ENCODE data around the gene SVOP. TPM values are rescaled to one million over a fixed set of nuclear protein-coding genes. Genes with fewer than 3 reads are reported as not detected.
A peak's percentile ranks its signal among the peaks of the same experiment; 100 is the strongest.

SVOP gene
- total RNA-seq, 1 donor = under 0.01 TPM

DNA sequence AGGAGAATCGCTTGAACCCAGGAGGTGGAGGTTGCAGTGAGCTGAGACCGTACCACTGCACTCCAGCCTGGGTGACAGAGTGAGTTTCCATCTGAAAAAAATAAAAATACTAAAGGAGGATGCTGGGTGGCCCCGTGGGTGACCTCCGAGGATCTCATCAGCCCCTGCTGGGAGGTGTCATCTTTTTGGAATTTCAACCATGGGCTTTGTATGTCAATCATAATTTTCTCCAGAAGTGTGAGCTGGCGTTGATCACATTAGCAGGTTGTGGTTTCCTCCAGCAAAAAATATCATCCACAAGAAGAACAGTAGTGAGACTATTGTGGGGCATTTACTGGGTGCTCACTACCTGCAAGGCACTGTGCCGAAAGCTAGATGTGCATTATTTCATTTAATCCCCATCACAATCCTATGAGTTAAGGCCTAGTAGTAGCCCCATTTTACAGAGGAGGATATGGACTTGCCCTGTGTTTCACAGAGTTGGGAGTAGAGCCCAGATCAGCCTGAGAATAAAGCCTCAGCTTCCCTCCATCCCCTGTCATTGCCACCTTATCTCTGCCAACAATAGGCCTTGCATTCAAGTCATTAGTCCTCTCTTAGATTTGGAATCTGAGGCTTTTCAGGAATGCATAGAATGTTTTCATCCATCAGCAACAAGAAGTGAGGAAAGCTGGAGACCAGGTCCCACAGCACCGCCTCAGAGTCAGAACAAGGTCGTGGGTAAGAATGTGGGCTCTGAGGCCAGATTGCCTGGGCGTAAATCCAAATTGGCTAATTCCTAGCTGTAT is 39.8 kb downstream of the SVOP start:
- DNase-seq (ENCODE audit: low read depth in 2 of 3, low spot score in 2 of 3) = no peak

DNA sequence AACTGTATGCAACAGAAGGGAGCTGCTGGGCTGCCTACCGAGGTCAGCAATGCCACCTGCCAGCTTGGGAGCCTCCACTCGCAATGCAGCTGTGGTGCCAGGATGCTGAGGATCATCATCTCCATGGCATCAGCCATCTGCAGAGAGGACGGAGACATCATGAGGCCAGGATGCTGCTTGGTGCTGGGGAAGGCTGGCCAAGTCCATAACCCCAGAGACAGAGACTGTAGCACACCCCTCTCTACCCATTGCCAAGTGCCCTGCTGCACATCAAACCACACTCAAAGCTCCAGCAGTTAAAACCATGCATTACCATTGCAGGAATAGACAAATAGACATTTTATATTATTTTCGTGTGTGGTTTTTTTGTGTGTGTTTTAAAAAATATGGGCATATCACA is 43.5 kb downstream of the SVOP start:
- no peak for DNase-seq (ENCODE audit: low read depth in 2 of 3, low spot score in 2 of 3)

DNA sequence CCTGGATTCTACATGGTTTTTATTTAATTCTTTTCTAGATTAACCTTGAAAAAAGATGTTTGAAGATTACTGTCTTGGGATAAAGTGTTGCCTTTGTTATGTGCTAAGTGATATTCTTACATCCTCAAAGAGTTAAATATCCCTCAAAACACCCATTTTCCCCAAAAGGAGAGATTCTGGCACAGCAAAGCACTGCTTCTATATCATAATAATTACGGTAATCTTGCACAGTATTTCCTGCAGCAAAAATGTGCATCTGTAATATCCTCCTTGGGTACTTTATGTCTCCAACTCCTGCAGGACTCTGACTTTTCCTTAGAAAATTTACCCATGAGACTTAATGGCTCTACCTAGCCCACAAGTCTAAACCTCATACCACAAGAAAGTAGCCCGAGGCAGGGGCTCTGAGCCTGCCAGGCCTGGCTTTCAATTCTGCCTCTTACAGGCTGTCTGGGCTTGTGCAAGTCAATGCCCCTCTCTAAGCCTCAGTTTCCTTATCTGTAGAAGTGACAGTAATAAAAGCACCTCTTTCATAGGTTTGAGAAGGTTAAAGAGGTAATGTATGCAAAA is 45.8 kb downstream of the SVOP start:
- no peak for DNase-seq (ENCODE audit: low read depth in 2 of 3, low spot score in 2 of 3)

DNA sequence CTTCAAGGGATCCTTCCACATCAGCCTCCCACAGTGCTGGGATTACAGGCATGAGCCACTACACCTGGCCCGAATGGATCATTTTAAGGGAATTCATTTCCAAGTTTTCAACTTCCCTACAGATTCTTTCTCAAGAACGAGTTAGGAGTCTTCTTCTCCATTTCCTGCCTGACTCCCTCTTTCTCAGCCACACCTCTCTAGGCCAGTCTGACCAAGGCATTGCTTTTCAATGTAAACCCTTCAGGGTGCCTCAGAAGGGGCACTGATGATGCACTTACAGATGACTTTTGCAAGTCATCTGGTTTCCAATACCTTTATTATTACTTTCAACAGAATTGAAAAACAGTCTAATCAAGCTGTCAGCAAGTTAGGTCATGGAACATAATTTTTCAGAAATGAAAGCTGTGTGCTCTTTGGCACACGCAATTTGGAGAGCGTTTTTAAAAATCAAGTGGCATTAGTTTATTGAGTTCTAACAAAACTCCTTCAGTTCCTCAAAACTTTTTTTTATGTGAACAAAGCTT is 47.2 kb downstream of the SVOP start:
- no peak for DNase-seq (ENCODE audit: low read depth in 2 of 3, low spot score in 2 of 3)

DNA sequence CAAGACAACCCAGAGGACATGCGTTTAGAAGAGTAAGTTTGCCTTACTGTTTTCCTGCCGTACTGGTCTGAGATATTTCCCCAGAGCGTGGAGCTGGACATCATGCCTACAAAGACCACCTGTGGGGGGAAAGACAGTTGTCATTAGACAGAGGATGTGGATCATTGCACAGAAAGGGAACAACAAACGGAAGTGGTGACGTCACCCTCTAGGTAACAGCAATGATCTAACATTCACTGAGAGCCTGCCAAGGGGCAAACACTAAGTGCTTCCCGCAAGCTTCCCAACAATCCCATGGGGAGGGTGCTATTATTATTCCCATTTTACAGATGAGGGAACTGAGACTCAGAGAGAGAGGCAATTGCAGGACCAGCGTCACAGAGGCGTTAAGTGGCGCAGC is 48.5 kb downstream of the SVOP start:
- no peak for DNase-seq (ENCODE audit: low read depth in 2 of 3, low spot score in 2 of 3)

DNA sequence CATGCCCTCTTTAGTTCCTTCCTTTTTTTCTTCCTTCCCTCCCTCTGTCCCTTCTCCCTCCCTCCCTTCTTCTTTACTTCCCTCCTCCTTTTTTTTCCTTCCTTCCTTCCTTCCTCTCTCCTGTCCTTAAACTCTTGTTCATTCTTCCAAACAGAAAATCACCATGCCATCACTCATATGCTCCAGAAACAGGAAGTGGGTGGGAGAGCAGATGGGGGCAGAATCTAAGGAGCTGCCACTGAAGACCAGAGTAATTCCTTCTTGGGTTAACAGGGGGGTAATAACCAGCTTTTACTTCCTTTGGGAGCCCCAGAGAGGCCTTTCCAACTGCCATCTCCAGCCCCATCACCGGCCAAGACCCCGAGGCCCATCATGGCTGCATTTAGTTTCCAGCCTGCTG is 51.2 kb downstream of the SVOP start:
- no peak for DNase-seq (ENCODE audit: low read depth in 2 of 3, low spot score in 2 of 3)

DNA sequence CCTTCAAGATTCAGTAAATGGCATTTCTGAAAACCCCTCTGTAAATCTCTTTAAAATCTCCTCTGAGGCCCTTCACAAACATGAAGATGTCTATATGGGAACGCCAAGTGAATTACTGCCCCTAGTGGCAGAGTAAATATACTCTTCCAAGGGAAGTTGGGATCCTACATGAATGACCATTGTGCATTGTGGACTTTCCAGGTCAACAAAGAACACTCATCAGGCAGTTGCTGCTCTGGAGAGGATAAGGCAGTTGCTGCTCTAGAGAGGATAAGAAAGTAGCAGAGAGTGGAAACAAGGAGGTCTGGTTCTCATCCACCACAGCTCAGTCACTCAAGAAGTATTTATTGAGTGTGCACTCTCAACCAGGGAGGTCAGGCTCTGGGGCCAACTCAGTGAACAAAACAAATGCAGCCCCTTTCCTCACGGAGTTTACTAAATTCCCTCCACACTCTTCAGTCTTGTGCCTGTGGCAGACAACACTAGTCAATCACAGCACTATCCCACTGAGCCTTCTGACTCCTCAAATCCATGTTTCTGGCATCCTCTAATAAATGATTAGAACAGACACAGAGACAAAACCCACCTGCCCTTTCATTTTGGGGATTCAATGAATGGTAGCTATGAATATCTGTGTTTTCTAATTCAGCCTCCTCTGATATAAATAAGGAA is 52.9 kb downstream of the SVOP start:
- DNase-seq (ENCODE audit: low read depth in 2 of 3, low spot score in 2 of 3) = no peak

DNA sequence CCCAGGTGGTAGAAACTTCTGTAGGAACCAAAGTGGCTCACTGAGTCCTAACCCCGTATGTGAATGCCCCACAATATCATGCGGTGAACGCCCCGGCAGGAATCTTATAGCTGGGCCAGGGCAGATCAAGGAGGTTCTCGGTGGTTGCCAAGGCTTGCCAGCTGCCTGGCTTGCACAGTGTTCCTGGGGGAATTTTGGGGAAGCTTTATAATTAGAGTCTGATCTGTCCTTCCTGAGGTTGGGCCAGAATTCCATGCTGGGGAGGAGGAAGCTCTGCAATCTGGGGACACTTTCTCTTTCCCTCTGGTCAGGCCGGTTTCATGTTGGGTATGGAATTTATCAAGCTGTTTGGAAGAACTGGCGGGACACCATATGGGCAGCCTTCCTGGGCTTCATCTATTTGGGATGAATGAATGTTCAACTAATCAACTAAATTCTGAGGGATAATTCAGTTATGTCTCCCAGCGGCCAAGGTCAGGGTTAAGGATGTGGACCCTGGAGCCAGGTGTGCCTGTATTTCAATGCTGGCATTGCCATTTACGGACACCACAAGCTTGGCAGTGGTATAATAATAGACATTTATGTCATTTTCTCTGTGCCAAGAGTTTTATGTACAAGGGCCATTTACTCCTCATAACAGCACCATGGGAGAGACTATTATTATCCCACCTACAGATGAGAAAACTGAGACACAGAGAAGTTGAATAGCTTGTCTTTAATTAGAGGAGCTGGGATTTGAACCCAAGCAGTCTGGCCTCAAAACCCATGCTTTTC is 54.3 kb downstream of the SVOP start:
- no peak for DNase-seq (ENCODE audit: low read depth in 2 of 3, low spot score in 2 of 3)

DNA sequence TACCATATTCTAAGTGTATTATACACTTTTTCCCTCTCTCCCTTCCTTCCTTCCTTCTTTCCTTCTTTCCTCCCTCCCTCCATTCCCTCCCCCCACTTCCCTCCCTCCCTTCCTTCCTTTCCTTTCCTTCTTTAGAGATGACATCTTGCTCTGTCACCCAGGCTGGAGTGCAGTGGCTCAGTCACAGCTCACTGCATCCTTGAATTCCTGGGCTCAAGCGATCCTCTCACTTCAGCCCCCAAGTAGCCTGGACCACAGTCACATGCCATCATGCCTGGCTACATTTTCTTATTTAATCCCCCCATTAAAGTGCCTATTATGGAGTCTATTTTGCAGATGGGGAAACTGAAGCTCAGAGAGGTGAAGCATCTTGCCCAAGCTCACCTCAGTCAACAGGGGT is 55.0 kb downstream of the SVOP start:
- DNase-seq (ENCODE audit: low read depth in 2 of 3, low spot score in 2 of 3) = no peak

DNA sequence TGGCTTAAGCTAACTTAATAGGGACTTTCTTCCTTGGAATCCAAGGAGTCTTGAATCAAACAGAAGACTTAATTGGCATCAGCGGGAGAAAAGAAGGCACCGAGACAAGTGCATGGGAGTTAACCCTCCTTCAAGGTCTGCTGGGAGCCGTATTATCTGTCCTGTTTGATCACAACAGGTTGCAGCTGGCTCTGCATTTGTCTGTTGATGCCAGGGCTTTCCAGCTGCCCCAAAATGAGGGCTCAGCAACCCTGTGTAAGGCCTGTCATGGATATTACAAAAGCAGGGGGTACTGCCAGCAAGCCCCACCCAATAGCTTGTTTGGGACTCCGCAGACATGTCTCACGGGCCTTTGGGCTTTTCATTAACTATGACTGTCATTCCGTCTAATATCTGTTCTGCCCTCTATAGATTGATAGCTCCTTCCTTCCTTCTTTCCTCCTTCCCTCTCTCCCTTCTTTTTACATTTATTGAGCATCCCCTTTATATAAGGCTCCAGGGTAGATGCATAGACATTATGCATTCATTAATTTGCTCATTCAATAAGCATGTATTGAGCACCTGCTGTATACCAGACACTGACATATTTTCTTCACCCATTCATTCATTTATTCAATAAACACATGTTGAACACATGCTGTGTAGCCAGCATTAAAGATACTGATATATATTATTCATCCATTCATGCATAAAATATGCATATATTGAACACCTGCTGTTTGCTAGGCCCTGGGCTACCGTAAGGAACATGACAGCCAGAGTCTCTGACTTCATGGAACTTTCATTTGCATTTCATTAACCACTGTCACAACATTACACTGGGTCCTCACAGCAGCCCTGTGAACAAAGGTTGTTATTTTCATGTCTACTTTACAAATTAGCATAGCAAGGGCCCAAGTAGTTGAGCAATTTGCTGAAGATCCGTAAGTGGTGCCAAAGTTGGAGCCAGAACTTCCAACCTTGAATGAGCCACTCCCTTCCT is 56.2 kb downstream of the SVOP start:
- DNase-seq (ENCODE audit: low read depth in 2 of 3, low spot score in 2 of 3) = no peak

DNA sequence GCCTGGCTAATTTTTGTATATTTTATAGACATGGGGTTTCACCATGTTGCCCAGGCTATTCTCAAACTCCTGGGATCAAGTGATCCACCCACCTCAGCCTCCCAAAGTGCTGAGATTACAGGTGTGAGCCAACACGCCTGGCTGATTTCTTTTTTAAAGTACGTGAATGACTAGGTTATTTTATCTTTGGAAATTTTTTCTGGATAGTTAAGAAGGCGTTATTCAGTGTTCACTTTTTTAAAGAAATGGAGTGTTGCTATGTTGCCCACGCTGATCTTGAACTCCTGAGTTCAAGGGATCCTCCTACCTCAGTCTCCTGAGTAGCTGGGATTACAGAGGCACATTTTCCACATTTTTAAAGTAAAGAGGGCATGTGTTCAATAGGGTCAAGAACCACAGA is 58.6 kb downstream of the SVOP start:
- no peak for DNase-seq (ENCODE audit: low read depth in 2 of 3, low spot score in 2 of 3)

DNA sequence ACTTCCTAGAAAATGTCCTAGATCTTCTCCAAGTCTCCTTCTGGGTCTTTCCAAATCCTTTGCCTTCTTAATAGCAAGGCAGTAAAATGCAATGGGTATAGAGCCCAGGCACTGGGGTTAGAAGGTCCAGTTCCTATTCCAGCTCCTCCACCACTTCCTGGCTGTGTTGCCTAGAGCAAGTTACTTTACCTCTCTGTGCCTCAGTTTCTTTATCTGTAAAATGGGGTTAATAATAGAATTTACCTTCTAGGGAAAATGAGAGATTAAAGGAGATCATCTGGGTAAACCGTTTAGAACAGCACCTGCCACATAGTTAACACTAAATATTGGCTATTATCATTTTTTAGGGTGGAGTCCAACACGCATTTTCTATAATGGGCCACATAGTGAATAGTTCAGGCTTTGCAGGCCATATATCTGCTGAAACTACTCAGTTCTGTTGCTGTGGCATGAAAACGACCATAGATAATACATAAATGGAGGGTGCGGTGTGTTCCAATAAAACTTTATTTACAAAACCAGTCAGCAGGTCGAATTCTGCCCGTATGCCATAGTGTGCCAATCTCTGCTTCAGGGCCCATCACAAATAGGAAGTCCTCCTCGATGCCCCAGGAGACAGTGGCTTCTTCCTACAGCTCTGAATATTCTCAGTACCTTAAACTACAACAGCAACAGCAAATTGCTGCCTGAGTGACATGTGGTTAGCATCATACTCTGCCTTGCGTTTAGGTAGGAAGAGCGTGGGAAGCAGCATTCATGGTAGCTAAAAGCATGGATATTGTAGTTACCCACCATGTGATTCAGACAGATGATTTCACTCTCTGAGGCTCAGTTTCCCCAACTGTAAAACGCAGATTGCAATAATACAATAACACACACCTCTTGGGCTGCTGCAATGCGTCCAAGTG is 60.9 kb downstream of the SVOP start:
- no peak for DNase-seq (ENCODE audit: low read depth in 2 of 3, low spot score in 2 of 3)

DNA sequence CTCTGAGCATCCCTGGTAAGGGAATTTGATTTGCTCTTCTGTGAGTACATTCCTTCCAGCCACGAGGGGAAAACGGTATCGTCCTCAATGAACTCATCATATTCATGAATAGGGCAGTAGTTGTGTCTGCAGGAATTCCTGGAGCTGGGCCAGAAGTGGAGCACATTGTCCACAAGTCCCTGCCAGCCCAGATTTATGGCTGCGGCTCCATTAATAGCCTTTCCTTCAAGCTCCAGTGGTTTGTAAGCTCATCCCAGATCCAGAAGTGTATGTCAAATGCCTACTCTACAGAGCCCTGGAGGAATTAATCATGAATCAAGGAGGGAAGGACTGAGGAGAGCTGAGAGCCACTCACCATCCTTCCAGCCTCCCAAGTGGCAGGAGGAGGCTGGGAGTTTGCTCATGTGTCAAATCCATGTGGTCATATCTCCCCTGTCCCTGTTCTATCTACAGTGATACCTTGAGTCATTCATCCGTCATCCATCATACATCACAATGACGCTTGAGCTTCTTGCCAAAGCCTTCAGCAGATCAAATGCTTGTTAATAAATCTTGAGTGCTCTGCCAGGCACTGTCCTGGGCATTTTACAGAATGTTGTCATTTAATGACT is 65.5 kb downstream of the SVOP start:
- DNase-seq (ENCODE audit: low read depth in 2 of 3, low spot score in 2 of 3) = no peak

DNA sequence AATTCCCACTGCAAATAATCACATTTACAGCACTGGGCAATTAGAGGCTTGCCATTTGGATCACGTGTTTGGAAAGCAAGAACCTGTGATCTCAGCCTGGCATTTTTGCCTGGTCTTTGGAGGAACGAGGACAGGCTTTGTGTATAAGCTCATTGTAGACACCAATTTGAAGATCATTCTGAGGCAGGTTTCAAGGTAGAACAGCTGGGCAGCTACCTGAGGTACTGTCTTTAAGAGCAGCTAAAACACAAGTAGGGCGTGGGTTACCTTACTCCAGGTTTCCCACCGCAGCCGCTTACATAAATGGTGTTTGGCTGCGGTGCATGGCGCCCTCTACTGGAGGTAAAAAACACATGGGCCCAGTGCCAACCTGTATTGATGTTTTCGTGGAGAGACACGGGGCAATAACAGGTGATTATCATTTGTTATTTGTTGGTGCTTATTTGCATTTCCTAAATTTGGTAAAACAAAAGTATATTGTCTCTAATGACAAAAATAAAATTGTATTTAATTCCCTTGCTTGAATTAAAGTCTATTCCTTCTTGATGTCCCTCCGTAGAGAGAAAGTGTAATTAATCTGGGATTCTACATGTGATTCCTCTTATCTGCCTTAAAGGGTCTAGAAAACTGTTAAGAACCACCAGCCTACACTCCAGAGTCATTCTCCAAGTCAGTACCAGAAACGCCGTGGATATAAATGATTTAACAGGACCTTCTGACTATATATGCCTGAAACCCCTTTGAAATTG is 69.7 kb downstream of the SVOP start:
- peak; percentile 50 to 86 (median 67) for DNase-seq (ENCODE audit: low read depth in 2 of 3, low spot score in 2 of 3)

DNA sequence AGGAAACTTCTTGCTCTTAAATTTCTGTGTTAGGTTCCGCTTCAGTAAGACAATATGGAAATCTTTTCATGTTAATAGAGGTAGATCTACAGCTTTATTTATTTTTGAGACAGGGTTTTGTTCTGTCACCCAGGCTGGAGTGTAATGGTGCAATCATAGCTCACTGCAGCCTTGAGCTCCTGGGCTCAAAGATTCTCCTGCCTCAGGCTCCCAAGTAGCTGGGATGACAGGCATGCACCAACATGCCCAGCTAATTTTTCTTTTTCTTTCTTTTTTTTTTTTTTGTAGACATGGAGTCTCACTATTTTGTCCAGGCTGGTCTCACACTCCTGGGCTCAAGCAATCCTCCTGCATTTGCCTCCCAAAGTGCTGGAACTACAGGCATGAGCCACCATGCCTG is 70.9 kb downstream of the SVOP start:
- no peak for DNase-seq (ENCODE audit: low read depth in 2 of 3, low spot score in 2 of 3)

DNA sequence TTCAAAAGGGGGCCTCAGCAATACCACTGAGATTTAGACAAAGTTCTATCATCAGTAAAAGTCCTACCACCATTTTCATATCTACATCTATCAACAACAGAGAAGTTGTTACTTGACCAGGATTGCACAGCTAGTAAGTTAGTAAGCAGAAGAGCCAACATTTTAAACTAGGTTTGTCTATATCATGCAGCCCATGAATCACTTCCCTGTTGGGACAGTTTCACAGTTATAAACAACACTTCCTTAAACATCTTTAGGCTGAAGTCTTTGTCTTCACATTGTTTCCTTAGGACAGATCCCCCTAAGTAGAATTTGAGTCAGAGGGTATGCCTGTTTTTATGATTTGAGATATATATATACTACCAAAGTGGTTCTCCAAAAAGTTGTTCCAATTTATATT is 72.5 kb downstream of the SVOP start:
- no peak for DNase-seq (ENCODE audit: low read depth in 2 of 3, low spot score in 2 of 3)

DNA sequence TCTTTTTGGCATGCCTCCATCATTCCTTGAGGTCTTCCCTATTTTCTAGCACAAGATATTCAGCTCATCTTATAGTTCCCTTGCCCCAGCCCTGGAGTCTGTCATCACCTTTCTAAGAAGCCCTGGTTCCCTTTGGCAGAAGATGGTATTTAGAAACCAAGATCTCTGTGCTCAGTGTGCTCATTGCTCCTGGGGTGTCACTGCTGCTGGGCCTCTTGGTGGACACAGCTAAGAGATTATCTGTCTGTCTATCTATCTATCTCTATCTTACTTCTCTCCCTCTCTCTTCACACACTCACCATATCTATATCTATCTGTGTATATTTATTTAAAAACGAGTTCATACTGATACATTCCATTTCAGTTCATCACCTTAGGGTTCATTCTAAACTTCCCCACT is 73.8 kb downstream of the SVOP start:
- DNase-seq (ENCODE audit: low read depth in 2 of 3, low spot score in 2 of 3) = no peak

DNA sequence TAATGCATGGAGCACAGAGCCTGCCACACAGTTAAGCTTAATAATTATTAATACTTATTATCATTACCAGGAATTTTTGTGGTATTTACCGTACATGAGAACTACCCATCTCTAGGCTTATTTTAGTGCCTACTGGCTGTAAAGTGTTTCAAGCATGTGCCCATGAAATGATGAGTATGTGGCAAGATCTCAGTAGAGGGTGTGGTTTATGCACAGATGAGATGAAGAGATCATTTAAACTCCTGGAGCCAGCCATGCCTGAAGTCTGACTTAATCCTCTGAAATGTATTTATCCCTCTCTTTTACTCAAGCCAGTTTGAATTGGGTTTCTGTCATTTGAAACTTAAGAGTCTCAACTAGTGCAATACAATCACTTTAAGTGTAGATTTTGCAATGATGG is 80.7 kb downstream of the SVOP start:
- DNase-seq (ENCODE audit: low read depth in 2 of 3, low spot score in 2 of 3) = no peak

Measured in hematopoietic multipotent progenitor cell (in vitro differentiated cells).